ENCODE results near the gene ATP13A4. TPM values are rescaled to one million over a fixed set of nuclear protein-coding genes. Genes with fewer than 3 reads are reported as not detected.

ATP13A4 gene
- polyA plus RNA-seq, 3 donors = 0.08 to 0.21 (median 0.19) TPM

- H3K27ac ChIP-seq (ENCODE audit: low read depth in 1 of 2, low read length in 2 of 2) = no peak overlapping the region
- H3K4me1 Mint-ChIP-seq = peaks cover 15% of the 10 kb centered on the region
- no peak overlapping the region for H3K27ac Mint-ChIP-seq
- TF ChIP-seq CTCF (IDR thresholded peaks at IDR 0.05) = no peak
- H3K4me3 ChIP-seq (replicated peaks in 1 of 3; ENCODE audit: low read depth in 2 of 3, low read length in 3 of 3) = no peak overlapping the region
- H3K4me3 Mint-ChIP-seq = no peak overlapping the region
- H3K9me3 Mint-ChIP-seq = no peaks in the 10 kb centered on the region
- no peak for DNase-seq
- peaks cover 0 to 4% (median 2%) of the 10 kb centered on the region in 3 donors for H3K27me3 Mint-ChIP-seq (ENCODE audit: low read depth in 3 of 3)
- intact Hi-C loops (cut with micrococcal nuclease) = no loop called here
- no peak overlapping the region for H2AFZ ChIP-seq (ENCODE audit: insufficient read depth, low read depth, low read length, poor library complexity, severe bottlenecking)
- H3K9me3 ChIP-seq (replicated peaks in 1 of 2; ENCODE audit: control insufficient read depth in 1 of 2, insufficient read depth in 1 of 2, low read length in 2 of 2) = no peaks in the 10 kb centered on the region
- no peak overlapping the region for H3K4me2 ChIP-seq (replicated peaks; ENCODE audit: extremely low read depth, low read length, poor library complexity, severe bottlenecking)
- no peak overlapping the region for H3K9ac ChIP-seq (ENCODE audit: insufficient read depth, low read length, poor library complexity, severe bottlenecking)
- H3K36me3 ChIP-seq (replicated peaks in 1 of 2; ENCODE audit: control insufficient read depth in 1 of 2, insufficient read depth in 2 of 2, low read length in 2 of 2) = no peaks in the 10 kb centered on the region
- no peaks in the 10 kb centered on the region for H4K20me1 ChIP-seq (ENCODE audit: insufficient read depth, low read length)
- no peaks in the 10 kb centered on the region for H3K27me3 ChIP-seq (ENCODE audit: control insufficient read depth in 2 of 2, insufficient read depth in 2 of 2, low read length in 2 of 2)
- no peaks in the 10 kb centered on the region for H3K79me2 ChIP-seq (ENCODE audit: insufficient read depth, low read length)
- peaks cover 6 to 18% of the 10 kb centered on the region in 2 donors for H3K4me1 ChIP-seq (ENCODE audit: control insufficient read depth in 1 of 2, insufficient read depth in 2 of 2, low read length in 2 of 2)
- no peaks in the 10 kb centered on the region for H3K36me3 Mint-ChIP-seq
These were observed 31.8 kb upstream of the ATP13A4 start for GRCh38 chr3:193586526-193586925.

GRCh38 chr3:193585530-193585929 is 30.8 kb upstream of the ATP13A4 start:
- H3K9ac ChIP-seq (ENCODE audit: insufficient read depth, low read length, poor library complexity, severe bottlenecking) = no peak overlapping the region
- whole genome bisulfite sequencing (ENCODE audit: insufficient coverage) = no CpG with 5 or more reads among the region's 9 CpGs
- H3K4me3 Mint-ChIP-seq = no peak overlapping the region
- no peak overlapping the region for H3K4me3 ChIP-seq (replicated peaks in 1 of 3; ENCODE audit: low read depth in 2 of 3, low read length in 3 of 3)
- H3K27me3 ChIP-seq (ENCODE audit: control insufficient read depth in 2 of 2, insufficient read depth in 2 of 2, low read length in 2 of 2) = no peaks in the 10 kb centered on the region
- H3K4me1 Mint-ChIP-seq = peaks cover 15% of the 10 kb centered on the region
- no peak overlapping the region for H3K27ac ChIP-seq (ENCODE audit: low read depth in 1 of 2, low read length in 2 of 2)
- H3K9me3 ChIP-seq (replicated peaks in 1 of 2; ENCODE audit: control insufficient read depth in 1 of 2, insufficient read depth in 1 of 2, low read length in 2 of 2) = no peaks in the 10 kb centered on the region
- no peaks in the 10 kb centered on the region for H3K36me3 Mint-ChIP-seq
- no peaks in the 10 kb centered on the region for H3K36me3 ChIP-seq (replicated peaks in 1 of 2; ENCODE audit: control insufficient read depth in 1 of 2, insufficient read depth in 2 of 2, low read length in 2 of 2)
- H2AFZ ChIP-seq (ENCODE audit: insufficient read depth, low read depth, low read length, poor library complexity, severe bottlenecking) = no peak overlapping the region
- no peaks in the 10 kb centered on the region for H4K20me1 ChIP-seq (ENCODE audit: insufficient read depth, low read length)
- no peak for TF ChIP-seq CTCF (IDR thresholded peaks at IDR 0.05)
- H3K4me2 ChIP-seq (replicated peaks; ENCODE audit: extremely low read depth, low read length, poor library complexity, severe bottlenecking) = no peak overlapping the region
- intact Hi-C loops (cut with micrococcal nuclease) = no loop called here
- H3K79me2 ChIP-seq (ENCODE audit: insufficient read depth, low read length) = no peaks in the 10 kb centered on the region
- DNase-seq = no peak
- H3K27me3 Mint-ChIP-seq (ENCODE audit: low read depth in 3 of 3) = peaks cover 0 to 4% (median 2%) of the 10 kb centered on the region in 3 donors
- H3K9me3 Mint-ChIP-seq = no peaks in the 10 kb centered on the region
- peaks cover 6 to 17% of the 10 kb centered on the region in 2 donors for H3K4me1 ChIP-seq (ENCODE audit: control insufficient read depth in 1 of 2, insufficient read depth in 2 of 2, low read length in 2 of 2)
- H3K27ac Mint-ChIP-seq = no peak overlapping the region

Data from CD14-positive monocyte (primary cell).